GM12878 (cell line): Measurements from ENCODE around the gene GIMAP8. TPM values are rescaled to one million over a fixed set of nuclear protein-coding genes. Genes with fewer than 3 reads are reported as not detected.
A peak's percentile ranks its signal among the peaks of the same experiment; 100 is the strongest.

Source experiments
- ATAC-seq: fragments of 200-7000 bp; cut with Tn5 transposase; 3 replicates; pipeline ENCODE4 v1.9.1; 2020; ENCODE audit warnings: mild to moderate bottlenecking, moderate library complexity
- BruUV-seq: library from RNA; stranded (reverse); fragments of 400-500 nt; replicated peaks from 2 replicates; lab custom pipeline; 2021; lab: Mats Ljungman, UMichigan
- CTCF ChIA-PET: fragments of 300-600 bp; sonication (Branson Sonifier 250); formaldehyde crosslinking; extraction: SDS; loops from one replicate; lab custom pipeline; 2021; ENCODE audit warnings: inconsistent platforms; lab: Yijun Ruan, JAX
- POLR2A ChIA-PET: fragments of 350-600 bp; formaldehyde crosslinking; extraction: SDS; loops from one replicate; lab custom pipeline; 2021; ENCODE audit warnings: inconsistent platforms; lab: Charles Lee
- RAD21 ChIA-PET: fragments of 300-600 bp; sonication (Branson Sonifier 250); formaldehyde crosslinking; loops from one replicate; lab custom pipeline; 2023; ENCODE audit warnings: antibody characterized with exemption; ENCODE audit not compliant: unreplicated experiment; lab: Charles Lee
- SMC1A ChIA-PET: fragments of 300-600 bp; sonication (Branson Sonifier 250); formaldehyde crosslinking; loops from one replicate; lab custom pipeline; 2023; ENCODE audit not compliant: unreplicated experiment, uncharacterized antibody; lab: Charles Lee
- DNase-seq: peaks from one replicate; pipeline ENCODE4 v3.0.0-alpha.2; 2011; ENCODE audit warnings: low read depth, low spot score
- FAIRE-seq: peaks from 3 replicates; lab custom pipeline; 2011; peaks lifted over from hg19 to GRCh38; lab: Jason Lieb, UNC
- H2AFZ ChIP-seq: 2 replicates; pipeline ENCODE4 v1.6.0; 2011; ENCODE audit warnings: low read depth, low read length, control low read depth; ENCODE audit not compliant: control insufficient read depth
- H3K27ac ChIP-seq: 2 replicates; pipeline ENCODE4 v1.5.1; 2011; ENCODE audit warnings: control low read depth; ENCODE audit not compliant: control insufficient read depth, insufficient read depth
- H3K27me3 ChIP-seq, 2 experiments: replicated peaks in 1 of 2; 2 replicates each; pipeline versions ENCODE4 v1.6.0 to v1.6.1; 2011; ENCODE audit warnings: low read length in 1 of 2; ENCODE audit not compliant: control insufficient read depth in 2 of 2, insufficient read depth in 2 of 2
- H3K36me3 ChIP-seq, 2 experiments: 2 replicates each; pipeline ENCODE4 v1.5.1; 2011; ENCODE audit warnings: low read length in 1 of 2; ENCODE audit not compliant: control insufficient read depth in 2 of 2, insufficient read depth in 2 of 2
- H3K4me1 ChIP-seq: 2 replicates; pipeline ENCODE4 v1.6.1; 2011; ENCODE audit warnings: mild to moderate bottlenecking, low read length, moderate library complexity, mixed read lengths; ENCODE audit not compliant: control insufficient read depth, insufficient read depth
- H3K4me2 ChIP-seq: 2 replicates; pipeline ENCODE4 v1.6.0; 2011; ENCODE audit warnings: control low read depth; ENCODE audit not compliant: control insufficient read depth, insufficient read depth
- H3K4me3 ChIP-seq: fragments of 200-600 bp; sonication (generic); 2 replicates; pipeline ENCODE4 v1.5.1; 2016
- H3K79me2 ChIP-seq: 2 replicates; pipeline ENCODE4 v1.6.0; 2011; ENCODE audit warnings: low read length; ENCODE audit not compliant: control insufficient read depth, insufficient read depth
- H3K9ac ChIP-seq: 2 replicates; pipeline ENCODE4 v1.8.0; 2011; ENCODE audit warnings: low read length, control low read depth, mixed read lengths; ENCODE audit not compliant: control insufficient read depth, insufficient read depth
- H3K9me3 ChIP-seq: replicated peaks from 3 replicates; pipeline ENCODE4 v1.5.1; 2011; ENCODE audit warnings: mild to moderate bottlenecking, low read length; ENCODE audit not compliant: control insufficient read depth, insufficient read depth
- H4K20me1 ChIP-seq: 2 replicates; pipeline ENCODE4 v1.6.0; 2011; ENCODE audit not compliant: control insufficient read depth, insufficient read depth
- ATF7 ChIP-seq: fragments of 450-650 bp; IDR thresholded peaks from 2 replicates; pipeline ENCODE4 v1.6.1; 2016; ENCODE audit warnings: low read depth, mild to moderate bottlenecking
- BMI1 ChIP-seq: fragments of 450-650 bp; IDR thresholded peaks from 2 replicates; pipeline ENCODE4 v1.6.1; 2016; ENCODE audit warnings: mild to moderate bottlenecking, moderate library complexity, borderline replicate concordance
- CREB1 ChIP-seq: IDR thresholded peaks from 2 replicates; pipeline ENCODE4 v1.6.1; 2012; ENCODE audit warnings: low read depth, mild to moderate bottlenecking, inconsistent platforms
- HDGF ChIP-seq: fragments of 450-650 bp; IDR thresholded peaks from 2 replicates; pipeline ENCODE4 v1.6.1; 2016; ENCODE audit warnings: antibody characterized with exemption
- NR2C2 ChIP-seq: IDR thresholded peaks from 2 replicates; pipeline ENCODE4 v1.6.1; 2011; ENCODE audit warnings: borderline replicate concordance, low read depth; ENCODE audit not compliant: control insufficient read depth, insufficient read length
- POLR2A ChIP-seq: IDR thresholded peaks from 2 replicates; pipeline ENCODE4 v1.6.1; 2011; ENCODE audit warnings: low read depth, mild to moderate bottlenecking, low read length
- POLR2AphosphoS5 ChIP-seq: IDR thresholded peaks from 2 replicates; pipeline ENCODE4 v1.6.1; 2011; ENCODE audit warnings: mild to moderate bottlenecking, low read length, inconsistent platforms
- RB1 ChIP-seq: fragments of 450-650 bp; formaldehyde crosslinking; IDR thresholded peaks from 2 replicates; pipeline ENCODE4 v1.6.1; 2017; ENCODE audit warnings: mild to moderate bottlenecking, borderline replicate concordance
- WGBS: methylation state at CpG from one replicate; pipeline ENCODE4 v1.1.6; 2016; ENCODE audit warnings: low lambda C conversion rate; ENCODE audit not compliant: insufficient replicate concordance, insufficient coverage; ENCODE audit errors: missing lambda C conversion rate; 5-methylcytosine and 5-hydroxymethylcytosine counted together
- in situ Hi-C: fragments of 300-500 bp; cut with MboI; formaldehyde crosslinking; loops from 9 replicates; pipeline ENCODE4 v1.14.3; 2018; ENCODE audit warnings: mixed read lengths
- intact Hi-C: fragments of 100-400 bp; cut with micrococcal nuclease; formaldehyde crosslinking; loops from one replicate; pipeline ENCODE4 v1.14.2; 2022; ENCODE audit not compliant: unreplicated experiment
- polyA plus RNA-seq, 11 experiments: library from polyadenylated mRNA; depleted of rRNA in 4 of 11; unstranded in 6 of 11; stranded (reverse) in 5 of 11; fragments of >200 nt; fragmentation: Nextera tagmentation in 4 of 11; fragmentation: Illumina TruSeq in 1 of 11; extraction: Ambion mirVana in 4 of 11; extraction: Trizol in 1 of 11; gene quantifications; 1 replicate in 1 of 11; 2 replicates in 10 of 11; pipeline versions ENCODE4 v1.2.1 to v1.2.3, GENCODE V29; 2011 to 2016; ENCODE audit warnings: inconsistent platforms in 2 of 11, missing spikeins in 2 of 11, low read depth in 1 of 11
- total RNA-seq, 4 experiments: library from RNA; depleted of rRNA in 3 of 4; stranded (reverse); fragments of >200 nt in 3 of 4; fragmentation: Illumina TruSeq in 1 of 4; extraction: Trizol in 1 of 4; gene quantifications; 2 replicates each; pipeline versions ENCODE4 v1.2.1 to v1.2.3, GENCODE V29; 2013 to 2021
- TF ChIP-seq, protein P1 (sequence below): fragments of 450-650 bp; IDR thresholded peaks from 2 replicates; pipeline ENCODE4 v1.6.1; 2017; ENCODE audit warnings: low read depth, mild to moderate bottlenecking, moderate library complexity
- TF ChIP-seq, protein P2 (sequence below): fragments of 450-650 bp; conservative IDR thresholded peaks from 2 replicates; pipeline ENCODE4 v1.6.1; 2017; ENCODE audit warnings: mild to moderate bottlenecking, moderate library complexity
- TF ChIP-seq, protein P3 (sequence below): fragments of 450-650 bp; formaldehyde crosslinking; IDR thresholded peaks from 2 replicates; pipeline ENCODE4 v1.4.0; 2022; ENCODE audit warnings: mild to moderate bottlenecking, moderate library complexity
- TF ChIP-seq, protein P4 (sequence below): IDR thresholded peaks from 2 replicates; pipeline ENCODE4 v1.6.1; 2012; ENCODE audit warnings: low read length, inconsistent platforms

The GIMAP8 gene
- total and polyA plus RNA-seq, 10 of the 15 experiments (the other 5 are each of a cell fraction or from before 2014, with no cell fraction given) = 0.66 to 9.7 (median 4.7) TPM

DNA sequence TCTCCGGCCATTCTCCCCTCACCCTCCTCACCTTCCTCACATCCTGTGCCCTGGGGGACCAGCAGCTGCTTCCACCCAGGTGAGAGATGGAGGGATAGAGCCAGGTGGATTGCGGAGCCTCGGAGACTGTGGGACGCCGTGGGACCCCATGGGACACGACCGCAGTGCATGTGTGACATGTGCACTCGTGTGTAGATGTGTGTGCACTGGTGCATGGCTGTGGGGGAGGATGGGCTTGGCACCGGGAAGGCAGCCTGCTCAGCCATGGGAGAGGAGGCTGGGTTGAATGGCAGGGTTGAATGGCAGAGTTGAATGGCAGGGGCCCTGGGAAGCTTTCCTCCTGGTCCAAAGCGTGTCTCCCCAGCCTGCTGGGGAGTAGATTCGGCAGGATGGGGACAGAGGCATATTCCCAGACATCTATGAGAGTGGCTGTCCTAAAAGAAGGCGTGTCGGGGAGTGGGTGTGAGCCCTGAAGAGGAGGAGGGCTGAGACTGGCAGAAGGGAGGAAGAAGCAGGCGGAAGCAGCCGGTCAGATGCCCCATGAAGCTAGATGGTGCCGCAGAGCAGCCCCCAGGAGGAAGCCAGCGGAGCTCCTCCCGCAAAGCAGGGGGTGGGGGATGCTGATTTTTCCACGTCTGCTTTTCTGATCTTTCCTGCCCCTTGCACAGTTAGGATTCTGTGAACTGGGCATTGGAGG lies 815 bp downstream of the GIMAP8 start (continued):
- TF ChIP-seq, protein P1, sequence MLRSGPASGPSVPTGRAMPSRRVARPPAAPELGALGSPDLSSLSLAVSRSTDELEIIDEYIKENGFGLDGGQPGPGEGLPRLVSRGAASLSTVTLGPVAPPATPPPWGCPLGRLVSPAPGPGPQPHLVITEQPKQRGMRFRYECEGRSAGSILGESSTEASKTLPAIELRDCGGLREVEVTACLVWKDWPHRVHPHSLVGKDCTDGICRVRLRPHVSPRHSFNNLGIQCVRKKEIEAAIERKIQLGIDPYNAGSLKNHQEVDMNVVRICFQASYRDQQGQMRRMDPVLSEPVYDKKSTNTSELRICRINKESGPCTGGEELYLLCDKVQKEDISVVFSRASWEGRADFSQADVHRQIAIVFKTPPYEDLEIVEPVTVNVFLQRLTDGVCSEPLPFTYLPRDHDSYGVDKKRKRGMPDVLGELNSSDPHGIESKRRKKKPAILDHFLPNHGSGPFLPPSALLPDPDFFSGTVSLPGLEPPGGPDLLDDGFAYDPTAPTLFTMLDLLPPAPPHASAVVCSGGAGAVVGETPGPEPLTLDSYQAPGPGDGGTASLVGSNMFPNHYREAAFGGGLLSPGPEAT = peak; percentile 39; the same call in 1 of the 2 replicates
- TF ChIP-seq, protein P2, sequence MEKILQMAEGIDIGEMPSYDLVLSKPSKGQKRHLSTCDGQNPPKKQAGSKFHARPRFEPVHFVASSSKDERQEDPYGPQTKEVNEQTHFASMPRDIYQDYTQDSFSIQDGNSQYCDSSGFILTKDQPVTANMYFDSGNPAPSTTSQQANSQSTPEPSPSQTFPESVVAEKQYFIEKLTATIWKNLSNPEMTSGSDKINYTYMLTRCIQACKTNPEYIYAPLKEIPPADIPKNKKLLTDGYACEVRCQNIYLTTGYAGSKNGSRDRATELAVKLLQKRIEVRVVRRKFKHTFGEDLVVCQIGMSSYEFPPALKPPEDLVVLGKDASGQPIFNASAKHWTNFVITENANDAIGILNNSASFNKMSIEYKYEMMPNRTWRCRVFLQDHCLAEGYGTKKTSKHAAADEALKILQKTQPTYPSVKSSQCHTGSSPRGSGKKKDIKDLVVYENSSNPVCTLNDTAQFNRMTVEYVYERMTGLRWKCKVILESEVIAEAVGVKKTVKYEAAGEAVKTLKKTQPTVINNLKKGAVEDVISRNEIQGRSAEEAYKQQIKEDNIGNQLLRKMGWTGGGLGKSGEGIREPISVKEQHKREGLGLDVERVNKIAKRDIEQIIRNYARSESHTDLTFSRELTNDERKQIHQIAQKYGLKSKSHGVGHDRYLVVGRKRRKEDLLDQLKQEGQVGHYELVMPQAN = no peak
- TF ChIP-seq NR2C2 = no peak

DNA sequence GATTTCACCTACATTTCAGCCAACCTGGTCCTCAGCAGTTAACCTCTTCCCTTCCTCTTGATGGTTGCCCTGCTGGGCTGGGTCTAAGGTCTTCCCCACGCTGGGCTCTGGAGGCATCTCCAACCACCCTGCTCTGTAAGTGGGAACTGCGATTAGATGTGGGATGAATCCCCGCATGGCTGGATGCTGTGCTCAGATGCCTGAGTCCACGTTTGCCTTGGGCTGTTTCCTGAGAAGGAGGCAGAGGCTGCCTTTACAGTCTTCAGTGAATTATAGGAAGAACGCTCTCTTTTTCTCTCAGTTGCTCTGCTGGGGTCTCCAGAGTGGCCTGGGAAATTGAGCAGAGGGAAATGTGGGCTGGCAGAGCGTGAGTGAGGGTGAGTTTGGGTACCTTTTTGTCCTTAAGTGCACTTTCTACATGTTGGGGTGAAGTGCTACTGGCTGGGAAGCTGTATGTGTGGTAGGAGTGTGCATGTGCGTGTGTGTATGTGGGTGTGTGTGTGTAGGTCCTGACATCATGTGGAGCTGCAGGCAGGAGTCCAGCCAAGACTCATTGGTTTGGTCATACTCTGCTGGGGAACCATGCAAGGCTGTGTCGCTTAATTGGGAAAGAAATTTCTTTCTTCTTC lies 1.5 kb downstream of the GIMAP8 start:
- H3K9ac ChIP-seq = peak overlapping the region; percentile 79
- WGBS = 8% methylated on average over 8 of the region's 8 CpGs
- ChIA-PET POLR2A (interaction anchor here (1.0 to 1.1 kb wide), 2 partner anchors 29 to 304 kb away, joined by 4 to 5 read pairs; no protein-coding TSS in a partner anchor), SMC1A (interaction anchor here (0.9 to 8.2 kb wide), 9 partner anchors 18 to 303 kb away, joined by 3 to 115 read pairs (median 6); partner anchors contain the start of gene GIMAP2), CTCF (interaction anchor here (0.7 to 4.3 kb wide), 9 partner anchors 9 to 424 kb away, joined by 3 to 112 read pairs (median 3); no protein-coding TSS in a partner anchor), RAD21 (interaction anchor here (0.6 to 5.1 kb wide), 7 partner anchors 13 to 303 kb away, joined by 3 to 75 read pairs (median 6); a partner anchor contains a TSS)
- no peaks in the 10 kb centered on the region for H4K20me1 ChIP-seq
- peak; percentile 27 for FAIRE-seq
- no TSS peak for BruUV-seq
- no peak for DNase-seq
- peak; percentile 10 for ATAC-seq
- peaks cover 0 to 3% of the 10 kb centered on the region in 2 experiments; a peak in 1 of 4 replicates for H3K36me3 ChIP-seq
- H3K4me2 ChIP-seq = peak overlapping the region; percentile 96
- intact Hi-C loops = loop anchor here (1.0 to 5.0 kb wide), 3 partner anchors 170 to 235 kb away; partner anchors contain the start of gene GIMAP2
- peaks cover 34% of the 10 kb centered on the region for H3K4me1 ChIP-seq
- H3K9me3 ChIP-seq = peaks cover 3% of the 10 kb centered on the region
- in situ Hi-C loops = no loop called here
- H3K27ac ChIP-seq = peak overlapping the region; percentile 87
- no peaks in the 10 kb centered on the region for H3K27me3 ChIP-seq
- H3K79me2 ChIP-seq = peaks cover 16% of the 10 kb centered on the region
- H3K4me3 ChIP-seq = peak overlapping the region; percentile 69
- H2AFZ ChIP-seq = peak overlapping the region; percentile 49
- peak; percentile 52; the same call in 1 of the 2 replicates for TF ChIP-seq HDGF
- TF ChIP-seq CREB1 = 0 out of 2 replicates have a peak, but pooled peaks have one; percentile 14
- TF ChIP-seq POLR2AphosphoS5 = peak; percentile 46; the same call in 1 of the 2 replicates
- TF ChIP-seq RB1 = no peak
- TF ChIP-seq ATF7 = peak; percentile 69; the same call in 1 of the 2 replicates
- TF ChIP-seq, protein P3, sequence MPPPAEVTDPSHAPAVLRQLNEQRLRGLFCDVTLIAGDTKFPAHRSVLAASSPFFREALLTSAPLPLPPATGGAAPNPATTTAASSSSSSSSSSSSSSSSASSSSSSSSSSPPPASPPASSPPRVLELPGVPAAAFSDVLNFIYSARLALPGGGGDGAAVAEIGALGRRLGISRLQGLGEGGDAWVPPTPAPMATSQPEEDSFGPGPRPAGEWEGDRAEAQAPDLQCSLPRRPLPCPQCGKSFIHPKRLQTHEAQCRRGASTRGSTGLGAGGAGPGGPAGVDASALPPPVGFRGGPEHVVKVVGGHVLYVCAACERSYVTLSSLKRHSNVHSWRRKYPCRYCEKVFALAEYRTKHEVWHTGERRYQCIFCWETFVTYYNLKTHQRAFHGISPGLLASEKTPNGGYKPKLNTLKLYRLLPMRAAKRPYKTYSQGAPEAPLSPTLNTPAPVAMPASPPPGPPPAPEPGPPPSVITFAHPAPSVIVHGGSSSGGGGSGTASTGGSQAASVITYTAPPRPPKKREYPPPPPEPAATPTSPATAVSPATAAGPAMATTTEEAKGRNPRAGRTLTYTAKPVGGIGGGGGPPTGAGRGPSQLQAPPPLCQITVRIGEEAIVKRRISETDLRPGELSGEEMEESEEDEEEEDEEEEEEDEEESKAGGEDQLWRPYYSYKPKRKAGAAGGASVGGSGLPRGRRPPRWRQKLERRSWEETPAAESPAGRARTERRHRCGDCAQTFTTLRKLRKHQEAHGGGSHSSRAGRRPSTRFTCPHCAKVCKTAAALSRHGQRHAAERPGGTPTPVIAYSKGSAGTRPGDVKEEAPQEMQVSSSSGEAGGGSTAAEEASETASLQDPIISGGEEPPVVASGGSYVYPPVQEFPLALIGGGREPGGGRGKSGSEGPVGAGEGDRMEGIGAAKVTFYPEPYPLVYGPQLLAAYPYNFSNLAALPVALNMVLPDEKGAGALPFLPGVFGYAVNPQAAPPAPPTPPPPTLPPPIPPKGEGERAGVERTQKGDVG (CRISPR knock-in tag) = no peak
- TF ChIP-seq, protein P4, sequence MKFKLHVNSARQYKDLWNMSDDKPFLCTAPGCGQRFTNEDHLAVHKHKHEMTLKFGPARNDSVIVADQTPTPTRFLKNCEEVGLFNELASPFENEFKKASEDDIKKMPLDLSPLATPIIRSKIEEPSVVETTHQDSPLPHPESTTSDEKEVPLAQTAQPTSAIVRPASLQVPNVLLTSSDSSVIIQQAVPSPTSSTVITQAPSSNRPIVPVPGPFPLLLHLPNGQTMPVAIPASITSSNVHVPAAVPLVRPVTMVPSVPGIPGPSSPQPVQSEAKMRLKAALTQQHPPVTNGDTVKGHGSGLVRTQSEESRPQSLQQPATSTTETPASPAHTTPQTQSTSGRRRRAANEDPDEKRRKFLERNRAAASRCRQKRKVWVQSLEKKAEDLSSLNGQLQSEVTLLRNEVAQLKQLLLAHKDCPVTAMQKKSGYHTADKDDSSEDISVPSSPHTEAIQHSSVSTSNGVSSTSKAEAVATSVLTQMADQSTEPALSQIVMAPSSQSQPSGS = peak; percentile 30; the same call in 1 of the 2 replicates
- peak; percentile 45; the same call in 1 of the 2 replicates for TF ChIP-seq POLR2A
- no peak for TF ChIP-seq BMI1
